ENCODE results near the gene PLEKHH2. TPM values are rescaled to one million over a fixed set of nuclear protein-coding genes. Genes with fewer than 3 reads are reported as not detected.

Gene PLEKHH2
- total RNA-seq, 1 experiment from 2014 or later = 3.1 TPM

DNA sequence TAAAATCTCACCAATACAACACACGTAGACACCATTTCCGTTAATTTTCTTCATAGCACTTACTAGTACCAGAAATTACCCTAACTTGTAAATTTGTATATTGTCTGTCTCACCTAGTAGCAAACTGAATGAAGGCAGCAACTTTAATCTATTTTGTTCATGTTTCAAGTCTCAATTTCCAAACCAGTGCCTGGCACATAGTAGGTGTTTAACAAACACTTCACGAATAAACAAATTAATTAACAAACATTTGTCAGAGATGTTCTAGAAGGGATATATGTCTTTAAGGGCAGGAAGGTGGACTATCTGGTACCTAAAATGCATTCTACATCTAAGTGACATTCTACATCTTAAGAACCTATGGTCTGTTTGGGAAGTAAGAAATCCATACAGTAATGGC, 42.2 kb upstream of the PLEKHH2 start:
- H3K4me2 ChIP-seq (ENCODE audit: insufficient read depth, insufficient read length, low read length) = peak overlapping the region; percentile 95
- H3K9ac ChIP-seq (ENCODE audit: extremely low read depth, insufficient read length, low read length) = peak overlapping the region; percentile 11
- TF ChIP-seq, protein P1, sequence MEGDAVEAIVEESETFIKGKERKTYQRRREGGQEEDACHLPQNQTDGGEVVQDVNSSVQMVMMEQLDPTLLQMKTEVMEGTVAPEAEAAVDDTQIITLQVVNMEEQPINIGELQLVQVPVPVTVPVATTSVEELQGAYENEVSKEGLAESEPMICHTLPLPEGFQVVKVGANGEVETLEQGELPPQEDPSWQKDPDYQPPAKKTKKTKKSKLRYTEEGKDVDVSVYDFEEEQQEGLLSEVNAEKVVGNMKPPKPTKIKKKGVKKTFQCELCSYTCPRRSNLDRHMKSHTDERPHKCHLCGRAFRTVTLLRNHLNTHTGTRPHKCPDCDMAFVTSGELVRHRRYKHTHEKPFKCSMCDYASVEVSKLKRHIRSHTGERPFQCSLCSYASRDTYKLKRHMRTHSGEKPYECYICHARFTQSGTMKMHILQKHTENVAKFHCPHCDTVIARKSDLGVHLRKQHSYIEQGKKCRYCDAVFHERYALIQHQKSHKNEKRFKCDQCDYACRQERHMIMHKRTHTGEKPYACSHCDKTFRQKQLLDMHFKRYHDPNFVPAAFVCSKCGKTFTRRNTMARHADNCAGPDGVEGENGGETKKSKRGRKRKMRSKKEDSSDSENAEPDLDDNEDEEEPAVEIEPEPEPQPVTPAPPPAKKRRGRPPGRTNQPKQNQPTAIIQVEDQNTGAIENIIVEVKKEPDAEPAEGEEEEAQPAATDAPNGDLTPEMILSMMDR (conservative IDR thresholded peaks at IDR 0.05) = no peak
- peaks cover 9% of the 10 kb centered on the region for H3K23me2 ChIP-seq (ENCODE audit: insufficient read length, low read depth, low read length, poor library complexity, severe bottlenecking)
- no peak overlapping the region for H3T11ph ChIP-seq (ENCODE audit: low read length)
- H3K4me1 ChIP-seq (ENCODE audit: insufficient read depth, low read length) = no peaks in the 10 kb centered on the region
- H3K56ac ChIP-seq (ENCODE audit: insufficient read length, low read depth, low read length) = no peak overlapping the region
- no peak overlapping the region for H2AFZ ChIP-seq (ENCODE audit: low read length)
- H3K79me2 ChIP-seq (ENCODE audit: insufficient read depth, low read length) = peaks cover 3% of the 10 kb centered on the region; the same call in 1 of the 2 replicates
- Mint-ChIP-seq H3K4me3 (peak overlapping the region; percentile 97), H3K4me1 (peaks cover 10 to 13% of the 10 kb centered on the region in 2 experiments), H3K27me3 (ENCODE audit: low read depth) (peaks cover 11% of the 10 kb centered on the region), H3K9me3 (no peaks in the 10 kb centered on the region), H3K36me3 (ENCODE audit: insufficient read depth in 1 of 3, low read depth in 3 of 3) (peaks cover 0 to 7% (median 3%) of the 10 kb centered on the region in 3 experiments; a peak in 3 of 7 replicates), H3K27ac (peak overlapping the region in 1 of 3 experiments; percentile 30; a peak in 1 of 7 replicates)
- H3K4ac ChIP-seq (ENCODE audit: low read depth, low read length) = no peak overlapping the region
- H2AK5ac ChIP-seq (ENCODE audit: insufficient read length, low read length) = no peak overlapping the region
- no peak overlapping the region for H2BK12ac ChIP-seq (ENCODE audit: insufficient read length, low read depth, low read length)
- H3K14ac ChIP-seq (ENCODE audit: insufficient read depth, low read length) = no peak overlapping the region
- no peak overlapping the region for H2BK15ac ChIP-seq (ENCODE audit: low read depth, low read length)
- no peak overlapping the region for H3K27ac ChIP-seq (ENCODE audit: insufficient read length, low read depth, low read length)
- no peak overlapping the region for H2BK20ac ChIP-seq (ENCODE audit: low read depth, low read length, poor library complexity, severe bottlenecking)
- no peak overlapping the region for H2BK120ac ChIP-seq (ENCODE audit: low read depth, low read length, poor library complexity, severe bottlenecking)
- H4K20me1 ChIP-seq (ENCODE audit: control insufficient read depth, insufficient read depth, insufficient read length) = no peaks in the 10 kb centered on the region
- no peaks in the 10 kb centered on the region for H3K27me3 ChIP-seq (ENCODE audit: insufficient read depth, low read length)
- H3K18ac ChIP-seq (ENCODE audit: insufficient read length, low read depth, low read length) = no peak overlapping the region
- H3K23ac ChIP-seq (ENCODE audit: insufficient read length, low read depth, low read length) = no peak overlapping the region
- no peak overlapping the region for H2BK5ac ChIP-seq (ENCODE audit: insufficient read length, low read length)
- no peaks in the 10 kb centered on the region for H3K9me3 ChIP-seq (ENCODE audit: control insufficient read depth, low read depth, low read length)
- no peak overlapping the region for H4K8ac ChIP-seq (replicated peaks; ENCODE audit: insufficient read length, low read depth, low read length)
- no peaks in the 10 kb centered on the region for H3K79me1 ChIP-seq (ENCODE audit: insufficient read depth, low read depth, low read length, poor library complexity, severe bottlenecking)
- 100% methylated on average over 2 of the region's 3 CpGs for WGBS (ENCODE audit: extremely low coverage, insufficient read length, low lambda C conversion rate)
- DNase-seq = no peak
- H4K91ac ChIP-seq (ENCODE audit: insufficient read length, low read depth, low read length) = no peak overlapping the region
- no peak overlapping the region for H4K5ac ChIP-seq (ENCODE audit: insufficient read length, low read depth, low read length)

Data from H9 (cell line).